Epithelial cell of esophagus (primary cell): Measurements from ENCODE around the gene RNF213.
A peak's percentile ranks its signal among the peaks of the same experiment; 100 is the strongest.

Source experiments
- DNase-seq: peaks from one replicate; pipeline ENCODE4 v3.0.0; 2010; ENCODE audit warnings: low read depth
- H3K4me3 ChIP-seq: 2 replicates; pipeline ENCODE4 v1.5.1; 2011; ENCODE audit warnings: mild to moderate bottlenecking, low read length, control low read depth
- CTCF ChIP-seq: IDR thresholded peaks from 2 replicates; pipeline ENCODE4 v1.5.1; 2011; ENCODE audit warnings: low read depth, mild to moderate bottlenecking, low read length, control low read depth, inconsistent platforms; ENCODE audit not compliant: insufficient read depth; ENCODE audit errors: missing control alignments

The RNF213 gene

GRCh38 chr17:80425835-80426426, 165.3 kb downstream of the RNF213 start:
- DNase-seq: no peak
- no peak for TF ChIP-seq CTCF
- no peak overlapping the region for H3K4me3 ChIP-seq

- H3K4me3 ChIP-seq: no peak overlapping the region
- TF ChIP-seq CTCF: peak; percentile 83
- peak; percentile 66 for DNase-seq
These were observed 166.1 kb downstream of the RNF213 start for GRCh38 chr17:80426671-80427326.

- H3K4me3 ChIP-seq: no peak overlapping the region
- TF ChIP-seq CTCF: no peak
- no peak for DNase-seq
These were observed 167.0 kb downstream of the RNF213 start for GRCh38 chr17:80427366-80428282.

- DNase-seq: no peak
- no peak for TF ChIP-seq CTCF
- no peak overlapping the region for H3K4me3 ChIP-seq
These were observed 167.7 kb downstream of the RNF213 start for GRCh38 chr17:80428363-80428762.

- no peak overlapping the region for H3K4me3 ChIP-seq
- DNase-seq: peak; percentile 13
- TF ChIP-seq CTCF: no peak
These were observed 168.1 kb downstream of the RNF213 start for GRCh38 chr17:80428796-80429195.

- no peak for DNase-seq
- TF ChIP-seq CTCF: no peak
- H3K4me3 ChIP-seq: no peak overlapping the region
These were observed 169.0 kb downstream of the RNF213 start for GRCh38 chr17:80429356-80430275.
